Measurements from ENCODE around the gene DHPS.
"Not testable (repeated sequence)": the region's sequence is repeated elsewhere in the genome, so short reads cannot be mapped to it uniquely, and the experiment has no call there.

DHPS gene

DNA sequence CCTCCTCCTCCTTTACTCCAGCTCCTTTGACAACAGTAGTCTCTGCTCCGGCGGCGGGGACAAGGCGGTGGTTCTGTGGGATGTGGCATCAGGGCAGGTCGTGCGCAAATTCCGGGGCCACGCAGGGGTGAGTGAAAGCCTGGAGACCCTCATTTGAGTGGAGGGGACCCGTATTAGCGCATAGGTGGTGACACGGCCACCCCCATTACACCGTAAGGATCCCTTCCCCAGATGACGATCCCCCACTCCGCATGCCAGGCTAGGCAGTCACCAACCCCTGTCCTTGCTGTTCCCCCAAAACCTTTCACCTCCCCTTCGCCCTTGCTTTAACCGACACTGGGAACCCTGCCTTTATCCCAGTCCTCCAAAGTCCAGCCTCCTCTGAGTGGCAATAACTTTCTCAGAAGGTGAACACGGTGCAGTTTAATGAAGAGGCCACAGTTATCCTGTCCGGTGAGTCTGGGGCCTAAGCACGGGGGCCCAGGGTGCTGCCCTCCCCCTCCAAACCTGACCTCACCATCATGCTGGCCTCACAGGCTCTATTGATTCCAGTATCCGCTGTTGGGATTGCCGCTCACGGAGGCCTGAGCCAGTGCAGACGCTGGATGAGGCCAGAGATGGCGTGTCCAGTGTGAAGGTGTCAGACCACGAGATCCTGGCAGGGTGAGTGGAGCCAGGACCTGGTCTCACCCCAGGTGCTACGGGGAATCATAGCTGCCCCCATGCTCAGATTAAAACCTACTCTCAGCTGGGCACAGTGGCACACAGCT, 11.3 kb downstream of the DHPS start:
- no peak for DNase-seq

DNA sequence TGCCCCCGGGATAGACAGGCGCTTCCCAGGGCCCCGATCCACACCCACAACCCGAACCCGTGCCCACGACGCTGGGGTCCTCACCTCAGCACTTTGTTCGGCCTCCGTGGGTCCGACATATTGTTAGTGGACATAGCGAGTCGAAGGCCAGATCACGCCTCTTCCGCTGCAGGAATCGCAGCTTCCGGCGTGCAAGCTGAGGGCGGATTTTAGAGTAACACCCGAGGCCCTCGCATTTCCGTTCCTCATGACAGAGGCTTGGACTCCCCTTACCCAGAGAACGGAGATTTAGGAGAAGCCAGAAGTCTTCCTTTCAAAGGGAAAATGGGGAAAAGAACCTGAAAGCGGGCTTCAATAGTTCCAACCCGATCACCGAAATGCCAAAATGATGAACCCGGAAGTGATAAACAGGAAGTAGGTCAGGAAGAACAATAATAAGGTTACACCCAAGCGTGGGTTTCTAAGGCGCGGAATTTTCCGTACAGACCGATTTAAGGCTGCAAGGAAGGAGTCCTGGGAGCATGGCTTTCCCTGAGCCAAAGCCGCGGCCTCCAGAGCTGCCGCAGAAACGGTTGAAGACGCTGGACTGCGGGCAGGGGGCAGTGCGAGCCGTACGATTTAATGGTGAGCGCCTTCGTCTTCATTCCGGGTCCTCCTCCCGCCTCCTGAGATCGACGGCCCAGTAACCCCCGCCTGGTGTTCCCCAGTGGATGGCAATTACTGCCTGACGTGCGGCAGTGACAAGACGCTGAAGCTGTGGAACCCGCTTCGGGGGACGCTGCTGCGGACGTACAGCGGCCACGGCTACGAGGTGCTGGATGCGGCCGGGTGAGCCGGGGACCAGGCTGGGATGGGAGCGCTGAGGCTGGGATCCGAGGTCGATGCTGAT, 12.2 kb downstream of the DHPS start:
- DNase-seq, result no peak

DNA sequence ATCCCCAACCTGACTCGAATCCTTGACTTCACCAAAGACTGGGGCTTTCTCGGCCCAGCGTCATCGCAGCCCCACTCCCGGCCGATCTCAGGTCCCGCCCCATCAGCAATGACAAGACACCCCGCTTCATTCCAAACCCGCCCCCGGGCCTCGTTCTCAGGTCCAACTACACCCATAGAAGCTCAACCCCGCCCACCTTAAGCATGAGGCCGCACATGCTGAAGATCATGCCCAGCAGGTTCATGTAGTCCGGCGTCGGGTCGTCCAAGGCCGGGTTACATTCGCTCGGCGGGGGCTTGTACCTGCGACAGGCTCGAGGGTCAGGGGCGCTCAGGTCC, 12.8 kb downstream of the DHPS start:
- DNase-seq, result no peak

DNA sequence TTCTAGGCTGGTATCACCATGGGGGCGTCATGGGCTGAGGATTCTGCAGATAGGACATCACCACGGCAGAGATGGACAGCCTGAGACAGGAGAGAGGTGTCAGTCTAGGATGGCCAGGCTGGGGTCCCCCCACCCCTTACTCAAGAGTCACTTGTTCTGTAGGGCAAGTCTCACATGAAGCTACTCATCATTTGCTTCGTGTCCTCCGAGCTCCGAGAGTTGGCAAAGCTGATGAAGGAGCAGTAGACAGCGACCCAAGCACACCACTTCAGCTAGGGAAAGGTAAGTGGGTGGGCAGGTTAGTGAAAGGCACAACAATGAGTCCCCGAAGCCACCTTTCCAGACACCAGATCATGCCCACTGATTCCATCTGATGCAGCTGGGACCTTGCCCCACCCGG, 13.3 kb downstream of the DHPS start:
- DNase-seq, result no peak

DNA sequence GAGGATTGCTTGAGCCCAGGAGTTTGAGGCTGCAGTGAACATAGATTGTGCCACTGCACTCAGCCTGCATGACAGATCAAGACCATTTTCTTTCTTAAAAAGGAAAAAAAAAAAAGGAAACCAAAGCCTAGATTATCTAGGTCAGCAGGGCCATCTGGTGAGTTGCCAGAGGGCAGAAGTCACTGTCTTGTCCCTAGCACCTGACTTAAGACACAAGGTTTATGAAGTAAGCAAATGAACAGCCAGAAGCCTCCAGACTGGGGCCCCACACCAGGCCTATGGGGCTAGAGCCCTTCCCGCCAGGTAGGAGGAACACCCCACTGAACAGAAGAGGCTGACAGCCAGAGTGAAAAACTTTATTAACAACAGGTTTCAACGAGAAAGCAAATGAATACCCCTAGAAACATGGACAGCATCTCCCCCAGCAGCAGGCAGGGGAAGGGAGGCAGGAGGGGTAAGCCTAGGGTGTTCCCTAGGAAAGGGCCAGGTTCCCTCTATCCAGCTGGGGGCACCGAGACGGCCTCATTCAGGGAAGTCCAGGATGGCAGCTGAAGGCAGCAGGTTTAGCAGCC, 13.9 kb downstream of the DHPS start:
- DNase-seq, result no peak

DNA sequence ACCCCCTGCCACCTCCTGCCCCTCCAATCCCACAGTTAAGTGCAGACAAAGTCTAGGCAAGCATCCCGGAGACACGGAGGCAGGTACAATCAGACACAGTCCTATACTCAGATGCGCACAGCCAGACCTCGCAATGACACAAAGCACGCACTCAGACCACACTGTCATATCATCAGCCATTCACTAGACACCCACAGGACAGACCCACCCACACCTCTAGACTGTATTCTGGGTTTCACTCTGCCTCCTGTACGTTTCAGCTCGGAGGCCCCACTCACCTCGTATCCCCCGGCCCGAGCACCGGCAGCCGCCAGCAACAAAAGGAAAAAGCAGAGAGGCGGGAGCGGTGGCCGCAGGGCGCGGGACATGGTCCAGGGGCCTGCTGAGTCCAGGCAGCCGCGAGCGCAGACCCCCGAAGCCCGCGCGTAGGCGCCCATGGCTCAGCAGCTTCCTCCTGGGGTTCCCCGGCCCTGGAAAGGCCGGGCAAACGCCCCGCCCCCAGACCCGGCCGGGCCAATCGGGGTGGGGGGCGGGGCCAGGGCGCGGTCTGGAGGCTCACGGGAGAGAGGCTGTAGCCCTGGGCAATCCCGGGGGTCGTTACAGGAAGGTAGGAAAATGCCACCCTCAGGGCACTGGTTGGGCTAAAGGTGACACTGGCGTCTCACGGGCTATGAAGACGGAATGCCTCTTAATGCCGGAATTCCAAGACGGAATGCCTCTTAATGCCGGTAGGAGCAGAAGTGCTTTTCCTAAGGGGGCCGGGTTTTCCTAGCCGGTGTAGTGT, 15.2 kb downstream of the DHPS start, which contains the start of the genes MAN2B1 and WDR83:
Gene MAN2B1 (minus strand): TSS at position 478 of the 784 bp plus-strand sequence. CDS start 41 bp downstream, at position 437.
Gene WDR83 (plus strand): TSS at position 543 of the 784 bp plus-strand sequence. CDS start 2,984 bp downstream, outside the sequence.
- DNase-seq, result peak; percentile 87

DNA sequence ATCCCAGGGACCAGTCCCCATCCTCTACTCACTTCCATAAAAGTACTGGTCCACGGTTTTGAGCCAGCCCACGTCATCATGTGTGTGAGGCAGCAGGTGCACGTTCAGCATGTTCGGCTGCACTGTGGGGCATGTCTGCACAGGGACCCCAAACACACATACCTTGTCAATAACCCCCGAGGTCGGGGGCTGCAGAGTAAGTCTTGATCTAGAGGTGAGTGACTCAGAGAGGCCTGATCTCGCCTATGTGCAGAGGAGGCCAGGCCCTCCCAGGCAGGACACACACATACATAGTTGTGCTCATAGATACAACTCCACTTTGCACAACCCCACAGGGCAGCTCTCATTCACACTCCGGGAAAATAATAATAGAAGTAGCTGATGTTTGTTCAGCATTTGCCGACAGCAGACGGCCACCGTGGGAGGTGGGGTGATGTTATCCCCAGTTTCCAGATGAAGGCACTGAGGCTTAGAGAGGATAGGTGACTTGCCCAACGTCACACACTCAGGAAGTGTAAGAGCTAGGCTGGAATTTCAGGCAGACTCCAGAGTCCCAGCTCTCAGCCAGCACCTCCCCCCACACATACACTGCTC, 15.9 kb downstream of the DHPS start:
- no peak for DNase-seq

DNA sequence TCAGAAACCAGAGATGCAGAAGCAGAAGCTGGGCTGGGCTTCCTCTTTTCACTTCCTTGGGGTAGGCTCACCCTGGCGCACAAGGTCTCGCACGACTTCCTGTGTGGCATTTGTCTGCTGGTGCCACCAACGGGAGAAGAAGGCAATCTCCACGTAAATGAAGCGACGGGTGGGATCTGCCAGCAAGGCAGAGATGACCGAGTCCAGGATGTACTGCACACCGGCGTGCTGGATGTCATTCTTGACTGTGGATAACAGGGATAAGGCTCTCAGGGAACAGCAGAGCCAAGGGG, 16.5 kb downstream of the DHPS start:
- DNase-seq, result no peak

DNA sequence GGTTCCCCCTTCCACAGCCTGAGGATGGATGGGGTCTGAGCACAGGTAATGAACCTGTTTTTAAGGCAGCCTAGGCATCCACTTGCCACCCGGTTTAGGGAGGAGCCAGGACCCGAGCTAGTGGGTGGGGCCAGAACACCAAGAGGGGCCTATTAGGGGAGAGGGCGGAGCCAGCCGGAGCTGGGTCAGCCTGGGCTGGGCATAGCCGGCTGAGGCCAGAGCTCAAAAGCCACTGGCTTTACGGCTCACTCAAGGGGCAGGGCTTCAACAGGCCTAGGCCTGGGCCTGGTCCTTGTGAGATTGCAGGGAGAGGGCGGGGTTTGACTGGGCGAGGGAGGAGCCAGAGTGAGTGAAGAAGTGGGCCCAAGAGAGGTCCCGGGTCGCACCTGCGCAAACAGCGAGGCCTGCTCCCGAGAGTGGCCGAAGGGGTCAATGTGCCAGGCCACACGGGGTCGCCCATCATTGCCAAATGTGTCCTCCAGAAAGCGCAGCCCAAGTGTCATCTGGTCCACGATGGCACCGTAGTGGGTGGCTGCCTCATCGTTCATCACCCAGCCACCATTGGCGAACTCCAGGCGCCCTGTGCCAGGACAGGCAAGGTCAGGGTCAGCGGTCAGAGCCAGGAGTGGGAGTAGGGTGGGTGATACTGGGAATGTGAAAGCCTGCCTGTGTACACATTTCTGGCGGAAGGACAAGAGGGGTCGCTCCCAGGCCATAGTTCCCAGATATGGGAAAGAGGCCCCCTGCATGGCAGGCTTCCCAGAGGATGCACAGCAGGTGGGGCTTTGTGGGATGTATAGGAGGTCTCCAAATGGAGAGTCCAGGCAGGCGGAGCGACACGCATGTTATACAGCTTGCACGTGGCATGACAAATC, 17.0 kb downstream of the DHPS start:
- no peak for DNase-seq

DNA sequence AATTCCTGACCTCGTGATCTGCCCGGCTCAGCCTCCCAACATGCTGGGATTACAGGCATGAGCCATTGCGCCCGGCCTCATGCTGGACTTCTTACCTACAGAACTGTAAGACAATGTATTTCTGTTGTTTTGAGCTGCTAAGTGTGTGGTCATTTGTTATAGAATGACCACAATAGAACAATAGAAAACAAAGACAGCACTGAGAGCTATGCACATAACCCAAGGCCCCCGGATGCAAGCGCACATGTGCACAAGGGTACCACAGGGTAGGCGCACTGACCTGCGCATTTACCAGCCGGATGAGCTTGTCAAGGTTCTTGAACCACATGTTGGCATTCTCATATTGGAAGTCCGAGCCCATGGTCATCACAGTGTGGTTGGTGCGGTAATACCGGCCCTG, 20.7 kb downstream of the DHPS start:
- no peak for DNase-seq

DNA sequence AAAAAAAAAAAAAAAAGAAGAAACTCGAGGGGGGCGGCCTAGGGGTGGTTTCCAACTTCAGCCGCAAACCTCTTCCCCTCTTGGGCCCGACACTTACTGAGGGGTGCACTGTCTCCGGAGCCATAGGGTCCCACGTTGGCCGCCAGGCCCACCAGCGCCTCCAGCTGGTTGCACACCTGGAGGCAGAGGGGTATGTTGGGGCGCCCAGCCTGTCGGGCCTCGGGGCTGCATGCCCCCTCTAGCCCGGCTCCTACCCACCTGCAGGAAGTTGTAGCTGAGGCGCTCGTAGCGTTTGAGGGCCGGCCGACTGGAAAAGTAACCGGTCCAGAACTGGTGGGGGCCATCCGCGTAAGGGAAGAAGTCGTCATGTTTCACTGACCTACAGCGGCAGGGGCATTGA, 23.7 kb downstream of the DHPS start:
- no peak for DNase-seq

DNA sequence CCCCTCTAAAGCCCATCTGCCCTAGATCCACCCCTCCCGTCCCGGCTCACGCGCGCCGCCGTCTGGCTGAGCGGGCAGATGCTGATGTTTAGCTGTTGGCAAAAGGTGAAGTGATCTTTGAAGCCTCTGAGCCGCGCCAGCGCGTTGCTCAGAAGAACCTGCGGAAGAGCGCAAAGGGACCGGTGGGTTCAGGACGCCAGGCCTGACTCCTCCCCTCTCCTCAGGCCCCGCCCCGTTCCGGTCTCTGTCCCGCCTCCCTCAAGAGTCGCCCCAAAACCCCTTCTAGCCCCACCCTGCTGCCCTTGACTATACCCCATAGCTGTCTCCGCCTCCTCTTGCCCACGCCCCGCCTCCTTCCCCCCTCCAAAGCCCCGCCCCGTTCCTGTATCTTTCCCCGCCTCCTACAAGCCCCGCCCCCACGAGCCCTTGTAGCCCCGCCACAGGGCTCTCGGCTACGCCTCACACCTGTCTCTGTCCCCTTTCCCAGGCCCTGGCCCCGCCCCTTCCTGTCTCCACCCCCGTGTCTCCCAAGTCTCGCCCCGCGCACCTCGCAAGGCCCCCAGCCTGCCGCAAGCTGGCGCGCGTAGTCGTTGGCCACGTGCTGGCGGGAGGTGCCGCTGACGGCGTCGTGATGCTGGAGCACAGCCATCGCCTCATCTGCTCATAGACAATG, 24.6 kb downstream of the DHPS start:
- no peak for DNase-seq

DNA sequence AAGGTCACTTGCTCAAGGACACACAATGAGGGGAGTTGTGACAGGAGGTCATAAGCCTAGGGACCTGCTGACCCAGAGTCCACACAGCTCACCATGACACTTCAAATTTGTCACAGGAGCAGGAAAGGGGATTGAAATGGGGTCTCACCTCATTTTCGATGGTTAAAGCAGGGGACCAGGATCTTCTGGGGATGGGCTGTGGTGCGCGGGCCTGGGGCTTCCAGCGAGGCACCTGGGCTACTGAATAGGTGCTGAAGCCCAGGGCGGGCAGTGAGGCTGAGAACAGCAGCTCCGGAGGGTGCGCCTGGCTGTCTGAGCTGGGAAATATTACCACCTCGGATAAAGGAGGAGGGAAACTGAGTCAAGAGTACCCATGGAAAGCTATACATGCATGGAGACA, 26.1 kb downstream of the DHPS start:
- no peak for DNase-seq

DNA sequence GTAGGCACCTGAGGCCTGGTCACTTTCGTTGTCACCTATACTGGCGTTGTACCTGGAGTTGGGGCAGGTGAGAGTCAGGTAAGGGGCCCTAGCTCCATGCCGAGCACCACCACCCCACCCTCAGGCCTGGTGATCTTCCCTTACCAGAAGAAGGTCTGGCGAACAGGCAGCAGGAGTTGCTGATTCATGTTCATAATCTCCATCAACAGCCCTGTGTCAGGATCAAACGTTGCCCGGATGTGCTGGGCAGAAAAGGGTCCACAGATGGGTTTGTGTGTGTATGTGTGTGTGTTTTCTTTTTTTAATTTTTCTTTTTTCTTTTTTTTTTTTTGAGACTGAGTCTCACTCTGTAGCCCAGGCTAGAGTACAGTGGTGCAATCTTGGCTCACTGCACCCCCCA, 29.5 kb downstream of the DHPS start:
- no peak for DNase-seq

DNA sequence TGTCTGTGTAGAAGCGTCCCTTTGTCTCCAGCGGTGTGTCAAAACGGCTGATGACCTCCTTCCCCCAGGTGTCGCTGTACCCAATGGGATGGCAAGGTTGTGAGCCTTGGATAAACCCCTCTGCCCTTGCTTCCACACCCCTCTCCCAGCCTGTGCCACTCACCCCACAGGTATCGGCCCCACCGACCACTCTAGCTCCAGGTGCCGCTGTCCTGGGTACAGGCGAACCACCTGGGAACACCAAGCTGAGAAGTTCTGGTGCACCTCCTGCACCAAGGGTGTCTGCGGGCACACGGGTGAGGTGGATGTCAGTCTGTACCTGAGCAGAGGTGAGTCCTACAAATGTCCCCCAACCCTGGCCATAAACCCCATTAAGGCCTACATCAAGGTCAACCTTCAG, 31.7 kb downstream of the DHPS start:
- DNase-seq, result no peak

DNA sequence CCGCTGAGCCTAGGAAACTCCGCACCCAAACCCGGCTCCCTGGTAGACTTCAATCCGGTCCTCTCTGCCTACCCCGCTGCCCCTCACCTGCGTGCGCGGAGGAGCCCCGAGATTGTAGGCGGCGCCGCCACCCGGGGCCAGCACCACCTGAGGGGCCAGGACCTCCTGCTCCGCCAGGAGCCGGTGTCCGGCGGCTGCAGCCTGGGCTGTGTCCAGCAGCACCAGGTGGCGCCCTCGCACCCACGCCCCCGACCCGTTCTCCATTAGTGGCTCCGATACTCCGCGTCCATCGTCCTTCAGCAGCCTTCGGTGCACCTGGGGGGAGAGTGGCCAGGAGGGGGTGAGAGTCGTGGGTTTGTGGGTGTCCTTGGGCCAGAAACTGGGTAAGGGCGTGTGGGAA, 33.6 kb downstream of the DHPS start:
- DNase-seq, result no peak

DNA sequence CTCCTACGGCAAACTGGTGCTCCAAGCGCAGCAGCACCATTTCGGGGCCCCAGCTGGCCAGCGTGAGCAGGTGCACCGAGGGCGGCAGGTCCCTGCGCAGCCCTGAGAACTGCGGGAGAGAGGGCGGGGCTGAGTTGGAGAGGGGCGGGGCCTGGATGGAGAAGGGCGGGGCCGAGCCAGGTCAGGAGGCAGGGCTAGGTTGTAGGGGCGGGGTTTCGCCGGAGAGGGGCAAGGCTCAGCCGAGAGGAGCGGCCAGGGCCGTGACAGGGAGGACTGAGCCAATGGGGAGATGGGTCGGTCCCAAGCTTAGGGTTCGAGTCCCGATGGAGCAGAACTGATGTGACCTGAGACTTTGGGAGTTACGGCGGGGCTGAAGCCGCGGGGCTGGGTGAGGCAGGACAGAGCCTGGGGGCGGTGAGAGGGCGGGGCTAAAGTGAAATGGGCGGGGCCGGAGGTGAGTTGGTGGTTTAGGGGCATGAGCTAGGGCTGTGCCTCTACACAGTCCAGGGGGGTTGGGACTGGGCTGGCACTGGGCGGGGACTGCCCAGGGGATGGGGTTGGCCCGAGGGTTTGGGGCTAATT, 34.1 kb downstream of the DHPS start:
- no peak for DNase-seq

DNA sequence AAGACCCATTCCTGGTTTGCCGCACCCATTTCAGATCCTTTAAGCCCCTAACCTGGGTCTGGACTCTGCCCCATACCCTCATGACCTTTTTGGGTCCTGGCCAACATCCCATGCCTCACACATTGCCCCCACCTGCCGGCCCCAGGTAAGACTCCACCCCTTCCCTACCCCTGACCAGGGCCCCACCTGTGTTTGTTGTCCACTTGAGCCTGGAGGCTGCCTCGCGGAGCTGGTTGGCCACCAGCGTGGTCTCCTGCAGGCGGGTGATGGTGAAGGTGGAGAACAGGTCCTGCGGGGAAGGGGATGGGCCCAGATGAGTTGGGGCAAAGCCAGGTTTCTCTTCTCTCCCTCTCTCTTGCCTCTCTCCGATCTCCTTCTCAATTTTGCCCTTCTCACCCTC, 34.6 kb downstream of the DHPS start:
- DNase-seq, result no peak

DNA sequence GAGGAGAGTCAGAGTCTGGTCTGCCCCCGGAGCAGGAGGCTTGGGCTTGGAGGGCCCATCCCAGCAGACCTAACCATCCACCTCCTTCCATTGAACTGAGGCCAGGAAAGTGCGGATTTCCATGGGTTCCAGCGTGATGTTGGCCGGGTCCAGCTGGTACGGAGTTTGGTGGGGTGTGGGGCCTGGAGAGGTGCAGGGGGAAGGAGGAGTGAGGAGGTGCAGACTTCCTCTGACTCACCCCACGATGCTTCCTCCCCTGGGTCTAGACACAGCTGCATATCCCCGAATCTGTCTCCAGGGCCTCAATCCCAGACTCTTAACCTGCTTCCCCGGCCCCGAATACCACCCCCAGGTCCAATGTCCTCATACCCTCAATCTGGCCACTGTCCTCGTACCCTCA, 35.1 kb downstream of the DHPS start:
- DNase-seq, result no peak

DNA sequence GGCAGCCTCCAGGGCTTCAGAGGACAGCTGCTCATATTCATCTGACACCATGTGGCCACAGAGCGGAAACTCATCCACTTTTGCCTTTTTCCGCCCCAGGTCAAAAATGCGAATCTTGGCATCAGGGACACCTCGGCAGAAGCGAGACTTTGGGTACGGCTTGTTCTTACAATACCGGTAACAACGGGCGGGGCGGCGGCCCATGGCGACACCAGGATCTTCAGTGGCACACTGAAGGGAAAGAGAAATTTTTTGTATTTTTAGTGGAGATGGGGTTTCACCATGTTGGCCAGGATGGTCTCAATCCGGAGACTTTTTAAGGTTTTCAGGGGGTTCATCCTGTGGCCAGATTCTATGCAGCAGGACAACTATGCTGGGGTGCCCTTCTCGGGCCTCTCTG, 38.0 kb downstream of the DHPS start:
- DNase-seq, result not testable (repeated sequence)

DNA sequence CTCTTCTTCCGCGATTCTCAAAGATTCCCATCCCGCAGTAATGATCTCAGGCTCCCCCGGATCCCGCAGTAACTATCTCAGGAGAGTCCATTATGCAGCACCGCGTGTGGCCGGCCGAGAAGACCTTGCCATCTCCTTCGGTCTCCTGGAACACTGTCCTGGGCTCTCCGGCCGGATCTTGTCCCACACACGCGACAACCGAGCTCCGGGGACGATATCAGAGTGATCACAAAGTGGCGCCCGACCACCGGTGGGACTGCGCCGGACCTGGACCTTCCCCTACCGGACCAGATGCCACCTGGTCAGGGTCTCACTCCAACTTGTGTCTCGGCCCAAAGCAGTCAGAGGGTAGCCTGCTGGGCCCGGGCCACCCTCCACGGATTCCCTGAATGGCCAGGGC, 39.2 kb downstream of the DHPS start:
- no peak for DNase-seq

Measured in 8988T (cell line).